Measurements from ENCODE around the gene DOK6.

DNA sequence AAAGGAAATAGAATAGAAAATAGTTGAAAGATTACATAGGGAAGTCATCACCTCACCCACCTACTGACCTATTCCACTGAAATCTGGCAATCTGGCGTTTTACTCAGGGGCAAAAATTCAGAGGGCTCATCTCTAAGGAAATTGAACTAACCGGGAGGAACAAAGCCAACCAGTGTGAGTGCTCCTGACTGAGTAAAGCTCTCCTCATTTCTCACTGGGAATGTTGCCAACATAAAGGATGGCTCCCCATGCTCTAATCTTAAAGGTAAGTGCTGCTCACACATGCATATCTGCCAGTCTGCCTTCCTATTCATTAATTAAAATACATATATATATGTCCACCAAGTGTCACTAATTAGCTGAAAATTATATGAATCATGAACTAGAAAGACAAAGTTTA lies 13.5 kb upstream of the DOK6 start:
- TF ChIP-seq, protein P1, sequence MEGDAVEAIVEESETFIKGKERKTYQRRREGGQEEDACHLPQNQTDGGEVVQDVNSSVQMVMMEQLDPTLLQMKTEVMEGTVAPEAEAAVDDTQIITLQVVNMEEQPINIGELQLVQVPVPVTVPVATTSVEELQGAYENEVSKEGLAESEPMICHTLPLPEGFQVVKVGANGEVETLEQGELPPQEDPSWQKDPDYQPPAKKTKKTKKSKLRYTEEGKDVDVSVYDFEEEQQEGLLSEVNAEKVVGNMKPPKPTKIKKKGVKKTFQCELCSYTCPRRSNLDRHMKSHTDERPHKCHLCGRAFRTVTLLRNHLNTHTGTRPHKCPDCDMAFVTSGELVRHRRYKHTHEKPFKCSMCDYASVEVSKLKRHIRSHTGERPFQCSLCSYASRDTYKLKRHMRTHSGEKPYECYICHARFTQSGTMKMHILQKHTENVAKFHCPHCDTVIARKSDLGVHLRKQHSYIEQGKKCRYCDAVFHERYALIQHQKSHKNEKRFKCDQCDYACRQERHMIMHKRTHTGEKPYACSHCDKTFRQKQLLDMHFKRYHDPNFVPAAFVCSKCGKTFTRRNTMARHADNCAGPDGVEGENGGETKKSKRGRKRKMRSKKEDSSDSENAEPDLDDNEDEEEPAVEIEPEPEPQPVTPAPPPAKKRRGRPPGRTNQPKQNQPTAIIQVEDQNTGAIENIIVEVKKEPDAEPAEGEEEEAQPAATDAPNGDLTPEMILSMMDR (IDR thresholded peaks at IDR 0.05; ENCODE audit: low read depth, low read length) = no peak
- no peak for TF ChIP-seq EZH2phosphoT487 (IDR thresholded peaks at IDR 0.05; ENCODE audit: low read depth)

Data from OCI-LY3 (cell line).